ENCODE results near the gene ADH6.
"Not testable (repeated sequence)": the region's sequence is repeated elsewhere in the genome, so short reads cannot be mapped to it uniquely, and the experiment has no call there.

ADH6 gene

GRCh38 chr4:99189900-99190299 lies 29.1 kb downstream of the ADH6 start:
- not testable (repeated sequence) for DNase-seq

GRCh38 chr4:99186029-99186428 lies 33.0 kb downstream of the ADH6 start:
- no peak for DNase-seq

- DNase-seq, result no peak
These were observed 33.5 kb downstream of the ADH6 start for GRCh38 chr4:99185581-99185980.

GRCh38 chr4:99180382-99181070 lies 38.5 kb downstream of the ADH6 start:
- no peak for DNase-seq

GRCh38 chr4:99179626-99180025 lies 39.4 kb downstream of the ADH6 start:
- no peak for DNase-seq

GRCh38 chr4:99179178-99179577 lies 39.9 kb downstream of the ADH6 start:
- no peak for DNase-seq

- no peak for DNase-seq
These were observed 52.5 kb downstream of the ADH6 start for GRCh38 chr4:99166544-99166943.

- DNase-seq, result no peak
These were observed 53.1 kb downstream of the ADH6 start for GRCh38 chr4:99165978-99166377.

- DNase-seq, result no peak
These were observed 57.5 kb downstream of the ADH6 start for GRCh38 chr4:99161373-99162099.

GRCh38 chr4:99159699-99160098 lies 59.3 kb downstream of the ADH6 start:
- no peak for DNase-seq

- DNase-seq, result no peak
These were observed 61.5 kb downstream of the ADH6 start for GRCh38 chr4:99157478-99157935.

- DNase-seq, result no peak
These were observed 62.1 kb downstream of the ADH6 start for GRCh38 chr4:99156992-99157391.

- DNase-seq, result no peak
These were observed 64.2 kb downstream of the ADH6 start for GRCh38 chr4:99154658-99155342.

Data from NCI-H345 (cell line).